Breast epithelium (tissue), 4 donors: Measurements from ENCODE around the gene ADAMTS2. TPM values are rescaled to one million over a fixed set of nuclear protein-coding genes. Genes with fewer than 3 reads are reported as not detected.

ENCODE experiments used
- DNase-seq, 2 donors: peaks; one replicate each; pipeline ENCODE4 v3.0.0-alpha.2; 2019; ENCODE audit warnings: low spot score in 2 of 2
- H3K27ac ChIP-seq, 2 donors: fragments of 200-600 bp; sonication (generic) in 1 of 2; one replicate each; pipeline ENCODE4 v1.5.1; 2016 to 2019; ENCODE audit warnings: mild to moderate bottlenecking in 1 of 2
- H3K27me3 ChIP-seq, 2 donors: fragments of 200-600 bp; sonication (generic) in 1 of 2; one replicate each; pipeline versions ENCODE4 v1.5.1 to v1.6.0; 2017 to 2019; ENCODE audit warnings: control low read depth in 1 of 2, mild to moderate bottlenecking in 1 of 2
- H3K36me3 ChIP-seq: fragments of 200-600 bp; one replicate; pipeline ENCODE4 v1.5.1; 2019
- H3K4me1 ChIP-seq, 2 donors: fragments of 200-600 bp; sonication (generic); one replicate each; pipeline ENCODE4 v1.5.1; 2016 to 2019; ENCODE audit warnings: control low read depth in 1 of 2
- H3K4me3 ChIP-seq, 3 donors: fragments of 200-600 bp; sonication (generic); 1 replicate in 2 of 3; 2 replicates in 1 of 3; pipeline ENCODE4 v1.5.1; 2016 to 2019; ENCODE audit warnings: mild to moderate bottlenecking in 3 of 3, moderate library complexity in 2 of 3
- H3K9me3 ChIP-seq, 2 donors: fragments of 200-600 bp; sonication (generic) in 1 of 2; one replicate each; pipeline ENCODE4 v1.5.1; 2016 to 2019; ENCODE audit warnings: control low read depth in 1 of 2
- CTCF ChIP-seq, 3 donors: fragments of 450-650 bp; IDR thresholded peaks; one replicate each; pipeline ENCODE4 v1.5.1; 2016 to 2017; ENCODE audit warnings: antibody characterized with exemption in 3 of 3, mild to moderate bottlenecking in 3 of 3, moderate library complexity in 3 of 3
- POLR2A ChIP-seq: fragments of 450-650 bp; IDR thresholded peaks from one replicate; pipeline ENCODE4 v1.6.1; 2016; ENCODE audit warnings: antibody characterized with exemption, mild to moderate bottlenecking, moderate library complexity
- POLR2AphosphoS5 ChIP-seq, 3 donors: sonication (generic); formaldehyde crosslinking; IDR thresholded peaks; one replicate each; pipeline ENCODE4 v1.6.1; 2017; ENCODE audit warnings: antibody characterized with exemption in 3 of 3
- intact Hi-C: fragments of 100-400 bp; cut with DNase I; formaldehyde crosslinking; loops from one replicate; pipeline ENCODE4 v1.15.1; 2023; ENCODE audit warnings: low total_unique reads
- total RNA-seq, 3 donors: library from RNA; depleted of rRNA; stranded (reverse); fragments of >200 nt; gene quantifications; one replicate each; pipeline ENCODE4 v1.1.0, GENCODE V29; 2016

The ADAMTS2 gene
- 10 to 100 TPM; 11.3 to 51.8 (median 19.7) TPM for total RNA-seq

- no peak for DNase-seq
- no peaks in the 10 kb centered on the region for H3K9me3 ChIP-seq
- peak within 1 kb of the TSS; percentile 67 to 83 for H3K27ac ChIP-seq
- peaks cover 0 to 5% of the 10 kb centered on the region in 2 donors for H3K4me1 ChIP-seq
- intact Hi-C loops, result no loop called here
- peak within 1 kb of the TSS; percentile 65 to 94 (median 90) for H3K4me3 ChIP-seq
- H3K36me3 ChIP-seq, result no peaks in the 10 kb centered on the region
- H3K27me3 ChIP-seq, result peaks cover 0 to 41% of the 10 kb centered on the region in 2 donors
- no peak for TF ChIP-seq POLR2A
- TF ChIP-seq CTCF (IDR thresholded peaks at IDR 0.05), result no peak
- TF ChIP-seq POLR2AphosphoS5 (IDR thresholded peaks at IDR 0.05), result no peak
Measured at GRCh38 chr5:179345433-179346321, at the start of gene ADAMTS2. ADAMTS2 (minus strand) TSS chr5:179345461; CDS start chr5:179345328, 133 bp downstream.

GRCh38 chr5:179393078-179393477 lies 47.8 kb upstream of the ADAMTS2 start:
- no peak overlapping the region for H3K27ac ChIP-seq
- no peaks in the 10 kb centered on the region for H3K4me1 ChIP-seq
- no peak for DNase-seq
- intact Hi-C loops, result no loop called here
- H3K4me3 ChIP-seq, result no peak overlapping the region
- no peaks in the 10 kb centered on the region for H3K36me3 ChIP-seq
- no peaks in the 10 kb centered on the region for H3K27me3 ChIP-seq
- H3K9me3 ChIP-seq, result peaks cover 12 to 39% of the 10 kb centered on the region in 2 donors
- TF ChIP-seq POLR2AphosphoS5 (IDR thresholded peaks at IDR 0.05) (no peak), POLR2A (no peak), CTCF (IDR thresholded peaks at IDR 0.05) (no peak)

GRCh38 chr5:179387151-179388110 lies 42.2 kb upstream of the ADAMTS2 start:
- peaks cover 12 to 29% of the 10 kb centered on the region in 2 donors for H3K9me3 ChIP-seq
- intact Hi-C loops, result no loop called here
- no peaks in the 10 kb centered on the region for H3K36me3 ChIP-seq
- no peak overlapping the region for H3K4me3 ChIP-seq
- no peaks in the 10 kb centered on the region for H3K4me1 ChIP-seq
- no peaks in the 10 kb centered on the region for H3K27me3 ChIP-seq
- H3K27ac ChIP-seq, result no peak overlapping the region
- TF ChIP-seq POLR2AphosphoS5 (IDR thresholded peaks at IDR 0.05) (no peak), POLR2A (no peak), CTCF (IDR thresholded peaks at IDR 0.05) (no peak)
- DNase-seq, result no peak

- H3K27me3 ChIP-seq, result no peaks in the 10 kb centered on the region
- TF ChIP-seq POLR2A, result no peak
- TF ChIP-seq POLR2AphosphoS5 (IDR thresholded peaks at IDR 0.05), result no peak
- TF ChIP-seq CTCF (IDR thresholded peaks at IDR 0.05), result no peak
- no peak for DNase-seq
- no peaks in the 10 kb centered on the region for H3K36me3 ChIP-seq
- intact Hi-C loops, result no loop called here
- H3K4me1 ChIP-seq, result no peaks in the 10 kb centered on the region
- H3K4me3 ChIP-seq, result no peak overlapping the region
- no peak overlapping the region for H3K27ac ChIP-seq
- H3K9me3 ChIP-seq, result peaks cover 12 to 17% of the 10 kb centered on the region in 2 donors
Measured at GRCh38 chr5:179385914-179386313, 40.7 kb upstream of the ADAMTS2 start.
